HL-60 (cell line): Measurements from ENCODE around the gene RBM38.

ENCODE experiments used
- GABPA ChIP-seq: IDR thresholded peaks from 2 replicates; pipeline ENCODE4 v1.6.1; 2012; ENCODE audit warnings: low read depth
- POLR2AphosphoS5 ChIP-seq: IDR thresholded peaks from 2 replicates; pipeline ENCODE4 v1.6.1; 2012; ENCODE audit warnings: low read depth
- TF ChIP-seq, protein P1 (sequence below): IDR thresholded peaks from one replicate; pipeline ENCODE4 v1.5.1; 2011; ENCODE audit warnings: low read length, control low read depth, inconsistent platforms; ENCODE audit not compliant: insufficient read depth
- TF ChIP-seq, protein P2 (sequence below): IDR thresholded peaks from 2 replicates; pipeline ENCODE4 v1.6.1; 2012; ENCODE audit warnings: low read depth; ENCODE audit not compliant: insufficient replicate concordance

DNA sequence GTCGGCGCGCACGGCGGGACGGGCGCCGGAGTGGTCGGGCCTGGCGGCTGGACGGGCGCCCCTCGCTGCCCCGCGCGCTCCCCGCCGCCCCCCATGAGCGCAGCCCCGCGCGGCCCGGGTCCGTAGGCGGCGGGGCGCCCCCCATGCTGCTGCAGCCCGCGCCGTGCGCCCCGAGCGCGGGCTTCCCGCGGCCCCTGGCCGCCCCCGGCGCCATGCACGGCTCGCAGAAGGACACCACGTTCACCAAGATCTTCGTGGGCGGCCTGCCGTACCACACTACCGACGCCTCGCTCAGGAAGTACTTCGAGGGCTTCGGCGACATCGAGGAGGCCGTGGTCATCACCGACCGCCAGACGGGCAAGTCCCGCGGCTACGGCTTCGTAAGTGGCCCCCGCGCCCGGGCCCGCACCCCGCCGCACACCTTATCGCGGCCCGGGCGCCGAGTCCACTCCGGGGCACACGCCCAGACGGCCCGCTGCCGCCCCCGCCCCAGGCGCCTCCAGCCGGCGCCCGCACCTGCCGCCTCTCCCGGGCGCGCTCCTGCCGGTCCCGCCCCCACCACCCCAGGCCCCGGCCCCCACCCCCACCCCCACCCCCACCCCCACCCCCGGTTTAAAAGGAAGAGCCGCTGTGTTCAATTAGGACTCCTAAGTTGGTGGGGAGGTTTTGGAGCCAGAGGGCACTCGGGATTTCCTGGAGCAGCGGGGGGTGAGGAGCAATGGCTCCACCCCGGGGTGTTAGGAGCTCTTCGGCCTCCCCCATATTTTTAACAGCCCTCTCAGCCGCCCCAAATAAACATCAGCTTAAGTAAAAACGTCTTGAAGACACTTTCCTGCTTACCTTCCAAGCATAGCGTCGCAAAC is 474 bp downstream of the RBM38 start:
- no peak for TF ChIP-seq GABPA
- TF ChIP-seq, protein P1, sequence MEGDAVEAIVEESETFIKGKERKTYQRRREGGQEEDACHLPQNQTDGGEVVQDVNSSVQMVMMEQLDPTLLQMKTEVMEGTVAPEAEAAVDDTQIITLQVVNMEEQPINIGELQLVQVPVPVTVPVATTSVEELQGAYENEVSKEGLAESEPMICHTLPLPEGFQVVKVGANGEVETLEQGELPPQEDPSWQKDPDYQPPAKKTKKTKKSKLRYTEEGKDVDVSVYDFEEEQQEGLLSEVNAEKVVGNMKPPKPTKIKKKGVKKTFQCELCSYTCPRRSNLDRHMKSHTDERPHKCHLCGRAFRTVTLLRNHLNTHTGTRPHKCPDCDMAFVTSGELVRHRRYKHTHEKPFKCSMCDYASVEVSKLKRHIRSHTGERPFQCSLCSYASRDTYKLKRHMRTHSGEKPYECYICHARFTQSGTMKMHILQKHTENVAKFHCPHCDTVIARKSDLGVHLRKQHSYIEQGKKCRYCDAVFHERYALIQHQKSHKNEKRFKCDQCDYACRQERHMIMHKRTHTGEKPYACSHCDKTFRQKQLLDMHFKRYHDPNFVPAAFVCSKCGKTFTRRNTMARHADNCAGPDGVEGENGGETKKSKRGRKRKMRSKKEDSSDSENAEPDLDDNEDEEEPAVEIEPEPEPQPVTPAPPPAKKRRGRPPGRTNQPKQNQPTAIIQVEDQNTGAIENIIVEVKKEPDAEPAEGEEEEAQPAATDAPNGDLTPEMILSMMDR, result no peak
- TF ChIP-seq, protein P2, sequence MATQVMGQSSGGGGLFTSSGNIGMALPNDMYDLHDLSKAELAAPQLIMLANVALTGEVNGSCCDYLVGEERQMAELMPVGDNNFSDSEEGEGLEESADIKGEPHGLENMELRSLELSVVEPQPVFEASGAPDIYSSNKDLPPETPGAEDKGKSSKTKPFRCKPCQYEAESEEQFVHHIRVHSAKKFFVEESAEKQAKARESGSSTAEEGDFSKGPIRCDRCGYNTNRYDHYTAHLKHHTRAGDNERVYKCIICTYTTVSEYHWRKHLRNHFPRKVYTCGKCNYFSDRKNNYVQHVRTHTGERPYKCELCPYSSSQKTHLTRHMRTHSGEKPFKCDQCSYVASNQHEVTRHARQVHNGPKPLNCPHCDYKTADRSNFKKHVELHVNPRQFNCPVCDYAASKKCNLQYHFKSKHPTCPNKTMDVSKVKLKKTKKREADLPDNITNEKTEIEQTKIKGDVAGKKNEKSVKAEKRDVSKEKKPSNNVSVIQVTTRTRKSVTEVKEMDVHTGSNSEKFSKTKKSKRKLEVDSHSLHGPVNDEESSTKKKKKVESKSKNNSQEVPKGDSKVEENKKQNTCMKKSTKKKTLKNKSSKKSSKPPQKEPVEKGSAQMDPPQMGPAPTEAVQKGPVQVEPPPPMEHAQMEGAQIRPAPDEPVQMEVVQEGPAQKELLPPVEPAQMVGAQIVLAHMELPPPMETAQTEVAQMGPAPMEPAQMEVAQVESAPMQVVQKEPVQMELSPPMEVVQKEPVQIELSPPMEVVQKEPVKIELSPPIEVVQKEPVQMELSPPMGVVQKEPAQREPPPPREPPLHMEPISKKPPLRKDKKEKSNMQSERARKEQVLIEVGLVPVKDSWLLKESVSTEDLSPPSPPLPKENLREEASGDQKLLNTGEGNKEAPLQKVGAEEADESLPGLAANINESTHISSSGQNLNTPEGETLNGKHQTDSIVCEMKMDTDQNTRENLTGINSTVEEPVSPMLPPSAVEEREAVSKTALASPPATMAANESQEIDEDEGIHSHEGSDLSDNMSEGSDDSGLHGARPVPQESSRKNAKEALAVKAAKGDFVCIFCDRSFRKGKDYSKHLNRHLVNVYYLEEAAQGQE, result no peak
- no peak for TF ChIP-seq POLR2AphosphoS5
